B cell (primary cell): ENCODE results near the gene NT5DC2. TPM values are rescaled to one million over a fixed set of nuclear protein-coding genes. Genes with fewer than 3 reads are reported as not detected.

ENCODE experiments used
- ATAC-seq: fragments of 200-7000 bp; cut with Tn5 transposase; one replicate; pipeline ENCODE4 v1.10.0; 2021; ENCODE audit warnings: low read depth, mild to moderate bottlenecking, moderate number of reproducible peaks, moderate library complexity
- CTCF ChIA-PET: fragments of 350-600 bp; sonication (Branson Sonifier 250); formaldehyde crosslinking; loops from one replicate; lab custom pipeline; 2021; ENCODE audit warnings: antibody characterized with exemption, inconsistent platforms; lab: Charles Lee
- POLR2A ChIA-PET: fragments of 350-600 bp; sonication (Branson Sonifier 250); formaldehyde crosslinking; loops from one replicate; lab custom pipeline; 2021; ENCODE audit warnings: antibody characterized with exemption; lab: Charles Lee
- DNase-seq: peaks from one replicate; pipeline ENCODE4 v3.0.0; 2013
- H2AFZ ChIP-seq: 2 replicates; pipeline ENCODE4 v1.6.1; 2012; ENCODE audit warnings: mild to moderate bottlenecking, low read depth, low read length; ENCODE audit not compliant: insufficient read depth, poor library complexity, severe bottlenecking
- H3K27ac ChIP-seq, 2 donors: 1 replicate in 1 of 2; 2 replicates in 1 of 2; pipeline ENCODE4 v1.5.1; 2012 to 2013; ENCODE audit warnings: low read length in 2 of 2, mild to moderate bottlenecking in 2 of 2, moderate library complexity in 1 of 2
- H3K27me3 ChIP-seq, 4 experiments: fragments of 200-600 bp in 1 of 4; sonication (generic) in 1 of 4; replicated peaks in 1 of 4; 1 replicate in 2 of 4; 2 replicates in 2 of 4; pipeline versions ENCODE4 v1.6.1 to v1.7.0; 2013 to 2016; ENCODE audit warnings: low read length in 3 of 4, mild to moderate bottlenecking in 2 of 4, mixed read lengths in 1 of 4, moderate library complexity in 1 of 4; ENCODE audit not compliant: insufficient read depth in 4 of 4, control insufficient read depth in 3 of 4; ENCODE audit errors: control extremely low read depth in 1 of 4
- H3K36me3 ChIP-seq, 2 experiments: replicated peaks in 1 of 2; 1 replicate in 1 of 2; 2 replicates in 1 of 2; pipeline versions ENCODE4 v1.6.1 to v1.7.1; 2013; ENCODE audit warnings: low read length in 1 of 2; ENCODE audit not compliant: insufficient read depth in 2 of 2, control insufficient read depth in 1 of 2; ENCODE audit errors: control extremely low read depth in 1 of 2, extremely low read depth in 1 of 2
- H3K4me1 ChIP-seq, 2 donors: fragments of 200-600 bp in 1 of 2; sonication (generic) in 1 of 2; 1 replicate in 1 of 2; 2 replicates in 1 of 2; pipeline versions ENCODE4 v1.5.1 to v1.6.1; 2013 to 2017; ENCODE audit warnings: low read length in 2 of 2; ENCODE audit not compliant: control insufficient read depth in 2 of 2, insufficient read depth in 2 of 2
- H3K4me2 ChIP-seq: replicated peaks from 2 replicates; pipeline ENCODE3; 2012; ENCODE audit warnings: mild to moderate bottlenecking, low read depth, low read length; ENCODE audit not compliant: poor library complexity, severe bottlenecking
- H3K4me3 ChIP-seq, 5 experiments: fragments of 200-600 bp in 1 of 5; sonication (generic) in 1 of 5; 1 replicate in 3 of 5; 2 replicates in 2 of 5; pipeline versions ENCODE4 v1.5.1 to v1.7.0; 2011 to 2016; ENCODE audit warnings: low read length in 4 of 5, mild to moderate bottlenecking in 4 of 5, low read depth in 2 of 5, control low read depth in 1 of 5, moderate library complexity in 1 of 5; ENCODE audit not compliant: insufficient read depth in 1 of 5; ENCODE audit errors: control extremely low read depth in 1 of 5, extremely low read depth in 1 of 5
- H3K79me2 ChIP-seq: fragments of 200-600 bp; sonication (generic); one replicate; pipeline ENCODE4 v1.6.0; 2016; ENCODE audit warnings: low read length; ENCODE audit not compliant: control insufficient read depth, insufficient read depth
- H3K9ac ChIP-seq: fragments of 200-600 bp; sonication (generic); 2 replicates; pipeline ENCODE4 v1.6.1; 2017; ENCODE audit warnings: mild to moderate bottlenecking, low read length, moderate library complexity
- H3K9me3 ChIP-seq, 3 donors: one replicate each; pipeline versions ENCODE4 v1.6.1 to v1.7.1; 2013; ENCODE audit warnings: low read length in 2 of 3; ENCODE audit not compliant: control insufficient read depth in 2 of 3, insufficient read depth in 1 of 3; ENCODE audit errors: control extremely low read depth in 1 of 3
- H4K20me1 ChIP-seq: 2 replicates; pipeline ENCODE4 v1.6.0; 2012; ENCODE audit warnings: mild to moderate bottlenecking, low read length; ENCODE audit not compliant: insufficient read depth, control insufficient read depth, poor library complexity, severe bottlenecking
- H3K27ac Mint-ChIP-seq: one replicate; pipeline ENCODE4 v1.8.0; 2021; ENCODE audit warnings: mixed read lengths
- H3K27me3 Mint-ChIP-seq: one replicate; pipeline ENCODE4 v1.8.0; 2021; ENCODE audit warnings: mixed read lengths
- H3K4me1 Mint-ChIP-seq: one replicate; pipeline ENCODE4 v1.8.0; 2021; ENCODE audit warnings: mixed read lengths
- H3K4me3 Mint-ChIP-seq: one replicate; pipeline ENCODE4 v1.8.0; 2021; ENCODE audit warnings: mixed read lengths
- H3K9me3 Mint-ChIP-seq: one replicate; pipeline ENCODE4 v1.8.0; 2022; ENCODE audit warnings: mixed read lengths; ENCODE audit not compliant: insufficient read depth
- CTCF ChIP-seq: fragments of 200-600 bp; IDR thresholded peaks from one replicate; pipeline ENCODE4 v1.8.0; 2022; ENCODE audit warnings: antibody characterized with exemption, mild to moderate bottlenecking
- EZH2 ChIP-seq: IDR thresholded peaks from 2 replicates; pipeline ENCODE4 v1.6.1; 2012; ENCODE audit warnings: borderline replicate concordance, low read depth, mild to moderate bottlenecking, moderate library complexity, low read length; ENCODE audit not compliant: insufficient read depth, poor library complexity, severe bottlenecking
- WGBS: methylation state at CpG from one replicate; pipeline ENCODE4 v1.1.5; 2013; ENCODE audit warnings: missing lambda C conversion rate; ENCODE audit not compliant: insufficient coverage; 5-methylcytosine and 5-hydroxymethylcytosine counted together
- intact Hi-C: fragments of 100-400 bp; cut with micrococcal nuclease; formaldehyde crosslinking; loops from one replicate; pipeline ENCODE4 v1.10.0; 2022
- polyA plus RNA-seq: library from polyadenylated mRNA; depleted of rRNA; stranded (reverse); fragments of >200 nt; gene quantifications from 2 replicates; pipeline ENCODE4 v1.2.3, GENCODE V29; 2012
- total RNA-seq, 2 donors: library from RNA; stranded (reverse); fragments of 120-200 nt in 1 of 2; gene quantifications; 1 replicate in 1 of 2; 2 replicates in 1 of 2; pipeline versions ENCODE4 v1.2.3 to v1.2.4, GENCODE V29; 2013 to 2022

Gene NT5DC2
- total and polyA plus RNA-seq, 2 donors (not counting 1 experiment from before 2014, with no cell fraction given): 11.2 to 11.9 TPM

GRCh38 chr3:52519445-52520140, 14.1 kb downstream of the NT5DC2 start:
- Mint-ChIP-seq H3K27ac (no peak overlapping the region), H3K4me3 (no peak overlapping the region), H3K27me3 (no peaks in the 10 kb centered on the region), H3K4me1 (no peaks in the 10 kb centered on the region), H3K9me3 (no peaks in the 10 kb centered on the region)
- WGBS: 93% methylated on average over 22 of the region's 22 CpGs
- Histone ChIP-seq H3K9ac (no peak overlapping the region), H3K36me3 (no peaks in the 10 kb centered on the region), H3K9me3 (no peaks in the 10 kb centered on the region), H3K4me3 (no peak overlapping the region), H3K79me2 (no peaks in the 10 kb centered on the region), H3K4me1 (no peaks in the 10 kb centered on the region), H3K27ac (no peak overlapping the region), H4K20me1 (no peaks in the 10 kb centered on the region), H3K4me2 (no peak overlapping the region), H3K27me3 (no peaks in the 10 kb centered on the region), H2AFZ (no peak overlapping the region)
- ChIA-PET POLR2A (no interaction called here), CTCF (no interaction called here)
- intact Hi-C loops: no loop called here
- no peak for DNase-seq
- ATAC-seq: no peak
- TF ChIP-seq CTCF: no peak

- POLR2A ChIA-PET: no interaction called here
- 91% methylated on average over 44 of the region's 50 CpGs for WGBS
- Histone ChIP-seq H3K4me3 (no peak overlapping the region), H3K4me1 (no peaks in the 10 kb centered on the region), H3K36me3 (no peaks in the 10 kb centered on the region), H4K20me1 (no peaks in the 10 kb centered on the region), H3K27me3 (no peaks in the 10 kb centered on the region), H3K79me2 (no peaks in the 10 kb centered on the region), H3K4me2 (no peak overlapping the region), H2AFZ (no peak overlapping the region), H3K9ac (no peak overlapping the region), H3K27ac (no peak overlapping the region), H3K9me3 (no peaks in the 10 kb centered on the region)
- no peak overlapping the region for H3K27ac Mint-ChIP-seq
- intact Hi-C loops: no loop called here
- DNase-seq (no peak), ATAC-seq (no peak)
- H3K27me3 Mint-ChIP-seq: no peaks in the 10 kb centered on the region
- H3K4me3 Mint-ChIP-seq: no peak overlapping the region
- H3K4me1 Mint-ChIP-seq: no peaks in the 10 kb centered on the region
- H3K9me3 Mint-ChIP-seq: no peaks in the 10 kb centered on the region
- TF ChIP-seq EZH2 (no peak), CTCF (no peak)
- CTCF ChIA-PET: no interaction called here
These were observed 14.8 kb downstream of the NT5DC2 start for GRCh38 chr3:52518723-52519444.
